ENCODE data around the gene PRPF38B. TPM values are rescaled to one million over a fixed set of nuclear protein-coding genes. Genes with fewer than 3 reads are reported as not detected.
A peak's percentile ranks its signal among the peaks of the same experiment; 100 is the strongest.
"Not testable (repeated sequence)": the region's sequence is repeated elsewhere in the genome, so short reads cannot be mapped to it uniquely, and the experiment has no call there.

The PRPF38B gene
- total and polyA plus RNA-seq, 9 of the 15 experiments (the other 6 are each of a cell fraction or from before 2014, with no cell fraction given) = 25.3 to 85.5 (median 66.4) TPM

DNA sequence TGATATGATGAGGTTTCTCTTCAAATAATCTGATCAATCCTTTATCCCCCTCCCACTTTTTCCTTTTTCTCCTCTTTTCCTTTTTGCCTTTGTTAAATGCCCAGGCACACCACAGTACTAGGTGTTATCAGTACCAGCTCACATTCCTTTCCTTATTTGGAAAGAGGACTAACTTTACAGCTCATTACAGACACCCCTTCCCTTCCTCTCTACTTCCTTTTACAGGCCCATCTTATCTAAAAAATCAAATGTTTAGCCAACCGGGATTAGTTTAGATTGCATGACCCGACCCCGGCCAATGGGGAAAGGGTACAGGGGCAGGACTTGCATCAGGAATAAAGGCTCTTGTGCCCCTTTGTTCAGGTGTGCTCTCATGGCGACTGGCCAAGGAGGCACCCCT, 10.4 kb upstream of the PRPF38B start:
- intact Hi-C loops (cut with micrococcal nuclease); H2AFZ ChIP-seq (ENCODE audit: low read depth, low read length); H3K4me3 ChIP-seq; H3K27ac ChIP-seq (ENCODE audit: extremely low read depth, low read depth, low read length); H3K27me3 ChIP-seq (ENCODE audit: control insufficient read depth in 2 of 2, insufficient read depth in 2 of 2, low read length in 2 of 2); H3K9me1 ChIP-seq (ENCODE audit: control insufficient read depth, insufficient read depth, low read length); BruUV-seq (replicated peaks); H4K20me1 ChIP-seq (replicated peaks; ENCODE audit: control insufficient read depth, insufficient read depth, low read length); H3K36me3 ChIP-seq (ENCODE audit: control insufficient read depth, insufficient read depth, low read length); H3K9ac ChIP-seq (ENCODE audit: insufficient read depth in 1 of 2, low read depth in 2 of 2, low read length in 2 of 2); H3K4me2 ChIP-seq (ENCODE audit: insufficient read depth, low read length); H3K9me3 ChIP-seq (replicated peaks; ENCODE audit: control insufficient read depth, insufficient read depth, low read depth, low read length); H3K79me2 ChIP-seq (ENCODE audit: control insufficient read depth, insufficient read depth, low read length); H3K4me1 ChIP-seq (replicated peaks in 1 of 2; ENCODE audit: control insufficient read depth in 2 of 2, insufficient read depth in 2 of 2, low read length in 2 of 2); in situ Hi-C loops (cut with MboI); FAIRE-seq; TF ChIP-seq TEAD4 (CRISPR knock-in tag; IDR thresholded peaks at IDR 0.05; ENCODE audit: borderline replicate concordance); CEBPG (CRISPR knock-in tag; IDR thresholded peaks at IDR 0.05): not testable (repeated sequence)
- WGBS (ENCODE audit: insufficient coverage, low coverage, missing lambda C conversion rate) = 15% methylated on average over 4 of the region's 4 CpGs
- ChIA-PET POLR2A (interaction anchor here (0.6 to 4.0 kb wide), 3 partner anchors 10 to 179 kb away, joined by 3 to 48 read pairs (median 5); partner anchors contain the start of gene PRPF38B), CTCF (ENCODE audit: low intra/inter-chr PET ratio) (interaction anchor here (0.6 kb wide), 1 partner anchor 14 kb away, joined by 3 read pairs; no protein-coding TSS in a partner anchor)
- DNase-seq (ENCODE audit: extremely low read depth in 1 of 4, low spot score in 3 of 4) (peak in 1 of 4 experiments; percentile 32), ATAC-seq (peak; percentile 61)
- peak; percentile 56; the same call in 1 of the 2 replicates for TF ChIP-seq HDAC2 (IDR thresholded peaks at IDR 0.05)
- peak; percentile 80; the same call in 1 of the 2 replicates for TF ChIP-seq TEAD4 (IDR thresholded peaks at IDR 0.05; ENCODE audit: low read length)
- 0 out of 4 replicates have a peak, but pooled peaks of 1 of the 2 experiments have one; percentile 25 for TF ChIP-seq CEBPG (tag; conservative IDR thresholded peaks at IDR 0.05 in 1 of 2, IDR thresholded peaks at IDR 0.05 in 1 of 2)
- TF ChIP-seq FOXJ2 (tag; IDR thresholded peaks at IDR 0.05) = 0 out of 2 replicates have a peak, but pooled peaks have one; percentile 43
- TF ChIP-seq SOX6 (IDR thresholded peaks at IDR 0.05) = peak; percentile 65
- TF ChIP-seq, protein P1, sequence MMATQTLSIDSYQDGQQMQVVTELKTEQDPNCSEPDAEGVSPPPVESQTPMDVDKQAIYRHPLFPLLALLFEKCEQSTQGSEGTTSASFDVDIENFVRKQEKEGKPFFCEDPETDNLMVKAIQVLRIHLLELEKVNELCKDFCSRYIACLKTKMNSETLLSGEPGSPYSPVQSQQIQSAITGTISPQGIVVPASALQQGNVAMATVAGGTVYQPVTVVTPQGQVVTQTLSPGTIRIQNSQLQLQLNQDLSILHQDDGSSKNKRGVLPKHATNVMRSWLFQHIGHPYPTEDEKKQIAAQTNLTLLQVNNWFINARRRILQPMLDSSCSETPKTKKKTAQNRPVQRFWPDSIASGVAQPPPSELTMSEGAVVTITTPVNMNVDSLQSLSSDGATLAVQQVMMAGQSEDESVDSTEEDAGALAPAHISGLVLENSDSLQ (IDR thresholded peaks at IDR 0.05) = peak; percentile 31; the same call in 1 of the 2 replicates
- peak; percentile 46; the same call in 1 of the 2 replicates for TF ChIP-seq ATF7 (IDR thresholded peaks at IDR 0.05)
- TF ChIP-seq CBFA2T3 (IDR thresholded peaks at IDR 0.05) = 0 out of 2 replicates have a peak, but pooled peaks have one; percentile 2
- peak in 1 of 2 experiments; percentile 60; a peak in 1 of 4 replicates for TF ChIP-seq RCOR1 (IDR thresholded peaks at IDR 0.05; ENCODE audit: borderline replicate concordance in 1 of 2, low read depth in 2 of 2, low read length in 2 of 2)
- peak; percentile 21; the same call in 1 of the 2 replicates for TF ChIP-seq NFIC (IDR thresholded peaks at IDR 0.05)
- TF ChIP-seq KDM1A (IDR thresholded peaks at IDR 0.05) = 0 out of 4 replicates have a peak, but pooled peaks of 1 of the 2 experiments have one; percentile 18
- TF ChIP-seq, protein P2, sequence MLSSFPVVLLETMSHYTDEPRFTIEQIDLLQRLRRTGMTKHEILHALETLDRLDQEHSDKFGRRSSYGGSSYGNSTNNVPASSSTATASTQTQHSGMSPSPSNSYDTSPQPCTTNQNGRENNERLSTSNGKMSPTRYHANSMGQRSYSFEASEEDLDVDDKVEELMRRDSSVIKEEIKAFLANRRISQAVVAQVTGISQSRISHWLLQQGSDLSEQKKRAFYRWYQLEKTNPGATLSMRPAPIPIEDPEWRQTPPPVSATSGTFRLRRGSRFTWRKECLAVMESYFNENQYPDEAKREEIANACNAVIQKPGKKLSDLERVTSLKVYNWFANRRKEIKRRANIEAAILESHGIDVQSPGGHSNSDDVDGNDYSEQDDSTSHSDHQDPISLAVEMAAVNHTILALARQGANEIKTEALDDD (IDR thresholded peaks at IDR 0.05) = peak; percentile 68
- TF ChIP-seq TEAD1 (CRISPR knock-in tag; IDR thresholded peaks at IDR 0.05) = peak in 1 of 2 experiments; percentile 96; a peak in 2 of 4 replicates
- 0 out of 2 replicates have a peak, but pooled peaks have one; percentile 34 for TF ChIP-seq MTA3 (IDR thresholded peaks at IDR 0.05; ENCODE audit: borderline replicate concordance)
- peak; percentile 88 to 97 for TF ChIP-seq SRF (CRISPR knock-in tag; IDR thresholded peaks at IDR 0.05)
- 0 out of 2 replicates have a peak, but pooled peaks have one; percentile 11 for TF ChIP-seq EP300 (IDR thresholded peaks at IDR 0.05; ENCODE audit: low read length)
- TF ChIP-seq SMARCE1 (IDR thresholded peaks at IDR 0.05) = peak; percentile 44; the same call in 1 of the 2 replicates
- TF ChIP-seq ARID1B (IDR thresholded peaks at IDR 0.05) = peak; percentile 51
- TF ChIP-seq TEAD2 (tag; IDR thresholded peaks at IDR 0.05) = peak; percentile 87
- TF ChIP-seq CTBP1 (IDR thresholded peaks at IDR 0.05; ENCODE audit: borderline replicate concordance) = peak; percentile 26; the same call in 1 of the 2 replicates
- TF ChIP-seq POLR2H (tag; IDR thresholded peaks at IDR 0.05; ENCODE audit: low read depth) = peak; percentile 64; the same call in 1 of the 2 replicates
- peak; percentile 32; the same call in 1 of the 2 replicates for TF ChIP-seq MTA1 (IDR thresholded peaks at IDR 0.05; ENCODE audit: borderline replicate concordance)

Data from K562 (cell line).